Mononuclear cell (primary cell): ENCODE results near the gene DDX5. TPM values are rescaled to one million over a fixed set of nuclear protein-coding genes. Genes with fewer than 3 reads are reported as not detected.

Experiments
- H3K27me3 ChIP-seq: 2 replicates; pipeline ENCODE4 v1.6.0; 2011; ENCODE audit warnings: low read length, control low read depth; ENCODE audit not compliant: insufficient read depth
- H3K4me1 ChIP-seq: 2 replicates; pipeline ENCODE4 v1.5.1; 2011; ENCODE audit warnings: mild to moderate bottlenecking, low read length, control low read depth; ENCODE audit not compliant: insufficient read depth
- H3K4me3 ChIP-seq: 2 replicates; pipeline ENCODE4 v1.5.1; 2011; ENCODE audit warnings: mild to moderate bottlenecking, low read length, moderate library complexity
- H3K9me3 ChIP-seq: 2 replicates; pipeline ENCODE4 v1.5.1; 2011; ENCODE audit warnings: low read depth, mild to moderate bottlenecking, control low read depth, low read length
- total RNA-seq: library from RNA; depleted of rRNA; stranded (reverse); fragments of >200 nt; gene quantifications from one replicate; pipeline ENCODE4 v1.2.3, GENCODE V29; 2012

DDX5 gene
- total RNA-seq, 1 donor: 1,862 TPM

- H3K9me3 ChIP-seq: no peaks in the 10 kb centered on the region
- H3K4me1 ChIP-seq: peaks cover 41% of the 10 kb centered on the region
- H3K27me3 ChIP-seq: no peaks in the 10 kb centered on the region
- no peak overlapping the region for H3K4me3 ChIP-seq
Measured at GRCh38 chr17:64458756-64459155, 47.3 kb downstream of the DDX5 start.

- H3K27me3 ChIP-seq: no peaks in the 10 kb centered on the region
- no peak overlapping the region for H3K4me3 ChIP-seq
- H3K4me1 ChIP-seq: peaks cover 57% of the 10 kb centered on the region
- H3K9me3 ChIP-seq: no peaks in the 10 kb centered on the region
Measured at GRCh38 chr17:64457156-64457555, 48.9 kb downstream of the DDX5 start.

GRCh38 chr17:64455993-64456885 lies 49.9 kb downstream of the DDX5 start:
- peaks cover 64% of the 10 kb centered on the region for H3K4me1 ChIP-seq
- H3K27me3 ChIP-seq: no peaks in the 10 kb centered on the region
- H3K9me3 ChIP-seq: no peaks in the 10 kb centered on the region
- H3K4me3 ChIP-seq: no peak overlapping the region

- H3K27me3 ChIP-seq: no peaks in the 10 kb centered on the region
- H3K9me3 ChIP-seq: no peaks in the 10 kb centered on the region
- peak overlapping the region; percentile 49 for H3K4me3 ChIP-seq
- H3K4me1 ChIP-seq: peaks cover 70% of the 10 kb centered on the region
Measured at GRCh38 chr17:64449545-64449944, 56.5 kb downstream of the DDX5 start.

- Histone ChIP-seq H3K4me1 (peaks cover 71% of the 10 kb centered on the region), H3K9me3 (no peaks in the 10 kb centered on the region), H3K4me3 (peak within 1 kb of the TSS; percentile 49), H3K27me3 (no peaks in the 10 kb centered on the region)
Measured at GRCh38 chr17:64448665-64449512, 57.2 kb downstream of the DDX5 start, which contains the start of gene MILR1. Gene MILR1, plus strand, starts transcription at chr17:64449115. Its CDS starts 54 bp downstream, at chr17:64449169.

Other genes starting within 250 kb of the DDX5 start
- 7.2 TPM for gene TEX2, start 243.0 kb downstream of the DDX5 start, total RNA-seq
- gene PECAM1, start 115.4 kb downstream of the DDX5 start, total RNA-seq: 82.2 TPM
- gene MILR1, start 57.2 kb downstream of the DDX5 start, total RNA-seq: 29.4 TPM
- gene POLG2, start 9.2 kb downstream of the DDX5 start, total RNA-seq: 17.2 TPM
- 194 TPM for gene CEP95, start 688 bp upstream of the DDX5 start, total RNA-seq
- gene SMURF2, start 156.0 kb upstream of the DDX5 start, total RNA-seq: 36.5 TPM